ENCODE results near the gene L3MBTL2. TPM values are rescaled to one million over a fixed set of nuclear protein-coding genes. Genes with fewer than 3 reads are reported as not detected.

The L3MBTL2 gene
- total RNA-seq (10 to 100 TPM in 3 of 4 donors, 1 to 10 TPM in 1; 9.9 to 19.0 (median 15.1) TPM), polyA plus RNA-seq (10 to 100 TPM in 1 of 3 donors, 1 to 10 TPM in 2; 7.2 to 17.8 (median 7.8) TPM)

GRCh38 chr22:41204992-41205900 is at the start of gene L3MBTL2:
TSS of gene L3MBTL2 (plus strand) at chr22:41205312. CDS start at chr22:41205363, 51 bp downstream.
- Histone ChIP-seq H3K9me3 (no peaks in the 10 kb centered on the region), H3K27me3 (no peaks in the 10 kb centered on the region), H3K4me3 (peak within 1 kb of the TSS; percentile 64 to 89 (median 75)), H3K27ac (peak within 1 kb of the TSS; percentile 79 to 92 (median 88)), H3K36me3 (peaks cover 0 to 20% (median 0%) of the 10 kb centered on the region in 4 donors), H3K4me1 (peaks cover 0 to 10% (median 8%) of the 10 kb centered on the region in 4 donors)
- intact Hi-C loops (cut with DNase I), result loop anchor here (5.0 kb wide), 1 partner anchor 113 kb away; the partner anchor contains the start of gene EP300
- DNase-seq, result peak; percentile 99
- 1% methylated on average over 47 of the region's 47 CpGs for WGBS, 2 donors
- peak; percentile 75 to 93 (median 86) for TF ChIP-seq POLR2AphosphoS5 (IDR thresholded peaks at IDR 0.05)
- peak; percentile 45 to 61 for TF ChIP-seq POLR2A (IDR thresholded peaks at IDR 0.05)
- TF ChIP-seq, protein P1, sequence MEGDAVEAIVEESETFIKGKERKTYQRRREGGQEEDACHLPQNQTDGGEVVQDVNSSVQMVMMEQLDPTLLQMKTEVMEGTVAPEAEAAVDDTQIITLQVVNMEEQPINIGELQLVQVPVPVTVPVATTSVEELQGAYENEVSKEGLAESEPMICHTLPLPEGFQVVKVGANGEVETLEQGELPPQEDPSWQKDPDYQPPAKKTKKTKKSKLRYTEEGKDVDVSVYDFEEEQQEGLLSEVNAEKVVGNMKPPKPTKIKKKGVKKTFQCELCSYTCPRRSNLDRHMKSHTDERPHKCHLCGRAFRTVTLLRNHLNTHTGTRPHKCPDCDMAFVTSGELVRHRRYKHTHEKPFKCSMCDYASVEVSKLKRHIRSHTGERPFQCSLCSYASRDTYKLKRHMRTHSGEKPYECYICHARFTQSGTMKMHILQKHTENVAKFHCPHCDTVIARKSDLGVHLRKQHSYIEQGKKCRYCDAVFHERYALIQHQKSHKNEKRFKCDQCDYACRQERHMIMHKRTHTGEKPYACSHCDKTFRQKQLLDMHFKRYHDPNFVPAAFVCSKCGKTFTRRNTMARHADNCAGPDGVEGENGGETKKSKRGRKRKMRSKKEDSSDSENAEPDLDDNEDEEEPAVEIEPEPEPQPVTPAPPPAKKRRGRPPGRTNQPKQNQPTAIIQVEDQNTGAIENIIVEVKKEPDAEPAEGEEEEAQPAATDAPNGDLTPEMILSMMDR (IDR thresholded peaks at IDR 0.05), result no peak

- no peaks in the 10 kb centered on the region for H3K4me1 ChIP-seq
- no peak overlapping the region for H3K27ac ChIP-seq
- no peaks in the 10 kb centered on the region for H3K9me3 ChIP-seq
- DNase-seq, result no peak
- TF ChIP-seq POLR2A (IDR thresholded peaks at IDR 0.05), result no peak
- TF ChIP-seq EP300 (IDR thresholded peaks at IDR 0.05), result no peak
- no peak for TF ChIP-seq POLR2AphosphoS5 (IDR thresholded peaks at IDR 0.05)
- TF ChIP-seq, protein P1 (IDR thresholded peaks at IDR 0.05), result no peak
- no peaks in the 10 kb centered on the region for H3K27me3 ChIP-seq
- peaks cover 52 to 100% (median 87%) of the 10 kb centered on the region in 4 donors for H3K36me3 ChIP-seq
- no peak overlapping the region for H3K4me3 ChIP-seq
- WGBS, 2 donors, result 78 to 85% methylated on average over 4 of the region's 4 CpGs
- intact Hi-C loops (cut with DNase I), result no loop called here
Measured at GRCh38 chr22:41157083-41157482, 48.0 kb upstream of the L3MBTL2 start.

DNA sequence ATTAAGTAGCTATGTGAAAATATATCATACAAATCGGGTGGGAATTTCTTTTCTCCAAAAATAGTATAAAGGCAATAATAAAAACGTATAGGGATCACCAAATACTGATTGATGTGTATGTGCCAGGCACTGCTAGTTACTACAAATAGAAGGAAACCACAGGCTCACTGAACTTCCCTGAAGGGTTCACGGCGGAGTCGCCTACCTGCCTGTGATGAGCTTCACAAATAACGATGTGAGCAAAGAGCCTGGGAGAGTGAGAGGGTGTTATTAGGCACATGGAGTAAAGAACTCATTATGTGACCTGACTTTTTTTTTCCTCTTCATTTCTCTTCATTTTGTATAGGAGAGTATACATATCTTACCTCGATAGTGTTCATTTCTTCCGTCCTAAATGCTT is 36.0 kb upstream of the L3MBTL2 start:
- TF ChIP-seq EP300 (IDR thresholded peaks at IDR 0.05) (no peak), POLR2AphosphoS5 (IDR thresholded peaks at IDR 0.05) (no peak), POLR2A (IDR thresholded peaks at IDR 0.05) (no peak)
- TF ChIP-seq, protein P1 (IDR thresholded peaks at IDR 0.05), result no peak
- no peaks in the 10 kb centered on the region for H3K27me3 ChIP-seq
- no peaks in the 10 kb centered on the region for H3K9me3 ChIP-seq
- peaks cover 42 to 97% (median 79%) of the 10 kb centered on the region in 4 donors for H3K36me3 ChIP-seq
- H3K27ac ChIP-seq, result no peak overlapping the region
- H3K4me1 ChIP-seq, result no peaks in the 10 kb centered on the region
- 92 to 94% methylated on average over 8 of the region's 8 CpGs for WGBS, 2 donors
- intact Hi-C loops (cut with DNase I), result no loop called here
- DNase-seq, result no peak
- no peak overlapping the region for H3K4me3 ChIP-seq

- H3K9me3 ChIP-seq, result no peaks in the 10 kb centered on the region
- no peaks in the 10 kb centered on the region for H3K4me1 ChIP-seq
- no peaks in the 10 kb centered on the region for H3K27me3 ChIP-seq
- H3K36me3 ChIP-seq, result peaks cover 64 to 97% (median 84%) of the 10 kb centered on the region in 4 donors
- WGBS, 2 donors, result 37 to 78% methylated on average over 3 of the region's 3 CpGs
- intact Hi-C loops (cut with DNase I), result no loop called here
- TF ChIP-seq POLR2A (IDR thresholded peaks at IDR 0.05) (no peak), EP300 (IDR thresholded peaks at IDR 0.05) (no peak), POLR2AphosphoS5 (IDR thresholded peaks at IDR 0.05) (no peak)
- TF ChIP-seq, protein P1 (IDR thresholded peaks at IDR 0.05), result no peak
- H3K27ac ChIP-seq, result no peak overlapping the region
- H3K4me3 ChIP-seq, result no peak overlapping the region
- no peak for DNase-seq
Measured at GRCh38 chr22:41171996-41172395, 33.1 kb upstream of the L3MBTL2 start.
